Neural progenitor cell (in vitro differentiated cells): ENCODE measurements around the gene PPARG. TPM values are rescaled to one million over a fixed set of nuclear protein-coding genes. Genes with fewer than 3 reads are reported as not detected.

ENCODE experiments used
- DNase-seq: peaks from one replicate; pipeline ENCODE4 v3.0.0-alpha.2; 2016; ENCODE audit warnings: low spot score
- H2AFZ ChIP-seq: fragments of 200-600 bp; sonication (generic); replicated peaks from 2 replicates; pipeline ENCODE4 v1.6.1; 2016; ENCODE audit warnings: antibody characterized with exemption
- H3F3A ChIP-seq: fragments of 200-600 bp; sonication (generic); 2 replicates; pipeline ENCODE4 v1.6.1; 2016; ENCODE audit warnings: antibody characterized with exemption, low read depth
- H3K27ac ChIP-seq: fragments of 200-600 bp; sonication (generic); 2 replicates; pipeline ENCODE4 v1.5.1; 2016; ENCODE audit warnings: mild to moderate bottlenecking
- H3K27me3 ChIP-seq: fragments of 200-600 bp; sonication (generic); 2 replicates; pipeline ENCODE4 v1.6.1; 2016; ENCODE audit warnings: mild to moderate bottlenecking, moderate library complexity
- H3K36me3 ChIP-seq: fragments of 200-600 bp; sonication (generic); 2 replicates; pipeline ENCODE4 v1.5.1; 2016
- H3K4me1 ChIP-seq: fragments of 200-600 bp; sonication (generic); 2 replicates; pipeline ENCODE4 v1.6.1; 2016; ENCODE audit warnings: mixed run types
- H3K4me2 ChIP-seq: fragments of 200-600 bp; sonication (generic); 2 replicates; pipeline ENCODE4 v1.6.1; 2016
- H3K4me3 ChIP-seq: fragments of 200-600 bp; sonication (generic); 2 replicates; pipeline ENCODE4 v1.5.1; 2016
- H3K79me2 ChIP-seq: fragments of 200-600 bp; sonication (generic); 2 replicates; pipeline ENCODE4 v1.6.1; 2016; ENCODE audit warnings: low read depth
- H3K9ac ChIP-seq: fragments of 200-600 bp; sonication (generic); 2 replicates; pipeline ENCODE4 v1.6.1; 2016
- H3K9me3 ChIP-seq: fragments of 200-600 bp; sonication (generic); 2 replicates; pipeline ENCODE4 v1.5.1; 2016; ENCODE audit warnings: low read depth
- H4K20me1 ChIP-seq: fragments of 200-600 bp; sonication (generic); 2 replicates; pipeline ENCODE4 v1.6.1; 2016; ENCODE audit warnings: low read depth
- H3K27ac Mint-ChIP-seq: 3 replicates; pipeline ENCODE4 v1.8.0; 2021; ENCODE audit warnings: mixed read lengths
- H3K27me3 Mint-ChIP-seq: 2 replicates; pipeline ENCODE4 v1.8.0; 2022; ENCODE audit warnings: low read depth, mild to moderate bottlenecking, inconsistent platforms, moderate library complexity, mixed read lengths; ENCODE audit not compliant: insufficient read depth
- H3K36me3 Mint-ChIP-seq: 3 replicates; pipeline ENCODE4 v1.8.0; 2021; ENCODE audit warnings: mixed read lengths
- H3K4me1 Mint-ChIP-seq: 3 replicates; pipeline ENCODE4 v1.8.0; 2021; ENCODE audit warnings: mixed read lengths
- H3K4me3 Mint-ChIP-seq: 3 replicates; pipeline ENCODE4 v1.8.0; 2021; ENCODE audit warnings: mild to moderate bottlenecking, moderate library complexity, mixed read lengths
- H3K9me3 Mint-ChIP-seq: 3 replicates; pipeline ENCODE4 v1.8.0; 2020; ENCODE audit warnings: mixed read lengths
- CTCF ChIP-seq: fragments of 200-600 bp; sonication (generic); IDR thresholded peaks from 2 replicates; pipeline ENCODE4 v1.5.1; 2017; ENCODE audit warnings: antibody characterized with exemption, mild to moderate bottlenecking
- EZH2 ChIP-seq: fragments of 200-600 bp; sonication (generic); IDR thresholded peaks from 2 replicates; pipeline ENCODE4 v1.6.1; 2017; ENCODE audit warnings: antibody characterized with exemption, mild to moderate bottlenecking, moderate library complexity
- EZH2phosphoT487 ChIP-seq: fragments of 200-600 bp; sonication (generic); IDR thresholded peaks from 2 replicates; pipeline ENCODE4 v1.6.1; 2017; ENCODE audit warnings: antibody characterized with exemption
- total RNA-seq: library from RNA; depleted of rRNA; stranded (reverse); fragments of >200 nt; gene quantifications from 2 replicates; pipeline ENCODE4 v1.2.3, GENCODE V29; 2015; ENCODE audit warnings: low replicate concordance

PPARG gene
- total RNA-seq, 1 donor from 2014 or later, result not detected

GRCh38 chr3:12393894-12394293 lies 105.0 kb downstream of the PPARG start:
- Mint-ChIP-seq H3K4me1 (no peaks in the 10 kb centered on the region), H3K4me3 (no peak overlapping the region), H3K9me3 (no peaks in the 10 kb centered on the region), H3K36me3 (no peaks in the 10 kb centered on the region), H3K27ac (no peak overlapping the region), H3K27me3 (peaks cover 2% of the 10 kb centered on the region)
- Histone ChIP-seq H3K9me3 (no peaks in the 10 kb centered on the region), H3K27ac (no peak overlapping the region), H4K20me1 (no peaks in the 10 kb centered on the region), H3K4me1 (no peaks in the 10 kb centered on the region), H3K79me2 (no peaks in the 10 kb centered on the region), H3K27me3 (peaks cover 8% of the 10 kb centered on the region), H3K4me3 (no peak overlapping the region), H3K36me3 (no peaks in the 10 kb centered on the region), H3K9ac (no peak overlapping the region), H3K4me2 (no peak overlapping the region), H2AFZ (no peak overlapping the region), H3F3A (no peaks in the 10 kb centered on the region)
- no peak for DNase-seq
- no peak for TF ChIP-seq EZH2phosphoT487
- no peak for TF ChIP-seq CTCF
- TF ChIP-seq EZH2, result no peak

- Mint-ChIP-seq H3K27ac (no peak overlapping the region), H3K27me3 (peaks cover 2% of the 10 kb centered on the region), H3K4me1 (no peaks in the 10 kb centered on the region), H3K36me3 (no peaks in the 10 kb centered on the region), H3K9me3 (no peaks in the 10 kb centered on the region), H3K4me3 (no peak overlapping the region)
- Histone ChIP-seq H3F3A (no peaks in the 10 kb centered on the region), H3K27ac (no peak overlapping the region), H3K79me2 (no peaks in the 10 kb centered on the region), H3K4me3 (no peak overlapping the region), H3K36me3 (no peaks in the 10 kb centered on the region), H3K9ac (no peak overlapping the region), H3K27me3 (peaks cover 8% of the 10 kb centered on the region), H2AFZ (no peak overlapping the region), H3K9me3 (no peaks in the 10 kb centered on the region), H4K20me1 (no peaks in the 10 kb centered on the region), H3K4me1 (no peaks in the 10 kb centered on the region), H3K4me2 (no peak overlapping the region)
- TF ChIP-seq CTCF (no peak), EZH2 (no peak), EZH2phosphoT487 (no peak)
- no peak for DNase-seq
These were observed 105.8 kb downstream of the PPARG start for GRCh38 chr3:12394569-12395271.

GRCh38 chr3:12395349-12396012 lies 106.6 kb downstream of the PPARG start:
- Histone ChIP-seq H3K9ac (no peak overlapping the region), H3K27me3 (peaks cover 8% of the 10 kb centered on the region), H3F3A (no peaks in the 10 kb centered on the region), H4K20me1 (no peaks in the 10 kb centered on the region), H3K27ac (no peak overlapping the region), H3K4me2 (no peak overlapping the region), H3K79me2 (no peaks in the 10 kb centered on the region), H3K9me3 (no peaks in the 10 kb centered on the region), H2AFZ (no peak overlapping the region), H3K4me3 (no peak overlapping the region), H3K4me1 (no peaks in the 10 kb centered on the region), H3K36me3 (no peaks in the 10 kb centered on the region)
- H3K27me3 Mint-ChIP-seq, result peaks cover 2% of the 10 kb centered on the region
- H3K27ac Mint-ChIP-seq, result no peak overlapping the region
- no peaks in the 10 kb centered on the region for H3K4me1 Mint-ChIP-seq
- no peaks in the 10 kb centered on the region for H3K36me3 Mint-ChIP-seq
- no peak for TF ChIP-seq EZH2
- no peak for TF ChIP-seq CTCF
- no peak for TF ChIP-seq EZH2phosphoT487
- no peak overlapping the region for H3K4me3 Mint-ChIP-seq
- no peaks in the 10 kb centered on the region for H3K9me3 Mint-ChIP-seq
- no peak for DNase-seq
